NCI-H2081 treated with DMSO at 0.1 percent for 48 hours (cell line): Measurements from ENCODE around the gene KPNA6.
"Not testable (repeated sequence)": the region's sequence is repeated elsewhere in the genome, so short reads cannot be mapped to it uniquely, and the experiment has no call there.

ENCODE experiments used
- DNase-seq: peaks from one replicate; lab custom pipeline; 2025; lab: John Stamatoyannopoulos, UW

The KPNA6 gene

GRCh38 chr1:32142446-32143301, 34.8 kb downstream of the KPNA6 start:
- DNase-seq: no peak

- DNase-seq: not testable (repeated sequence)
Observed at GRCh38 chr1:32143302-32143695, 35.4 kb downstream of the KPNA6 start.

GRCh38 chr1:32144033-32144432, 36.2 kb downstream of the KPNA6 start:
- no peak for DNase-seq

- DNase-seq: not testable (repeated sequence)
Observed at GRCh38 chr1:32147799-32148198, 39.9 kb downstream of the KPNA6 start.

- no peak for DNase-seq
Observed at GRCh38 chr1:32150847-32151246, 43.0 kb downstream of the KPNA6 start.

GRCh38 chr1:32151319-32151787, 43.5 kb downstream of the KPNA6 start:
- DNase-seq: no peak

GRCh38 chr1:32159189-32159588, 51.3 kb downstream of the KPNA6 start:
- DNase-seq: no peak

GRCh38 chr1:32163405-32163804, 55.5 kb downstream of the KPNA6 start:
- no peak for DNase-seq

GRCh38 chr1:32165633-32166032, 57.8 kb downstream of the KPNA6 start:
- not testable (repeated sequence) for DNase-seq

- DNase-seq: no peak
Observed at GRCh38 chr1:32170991-32171390, 63.1 kb downstream of the KPNA6 start.

- DNase-seq: no peak
Observed at GRCh38 chr1:32172621-32173245, 64.9 kb downstream of the KPNA6 start.

- DNase-seq: no peak
Observed at GRCh38 chr1:32178380-32179192, 70.7 kb downstream of the KPNA6 start.

- no peak for DNase-seq
Observed at GRCh38 chr1:32179193-32179442, 71.3 kb downstream of the KPNA6 start.

- DNase-seq: peak; percentile 83
Observed at GRCh38 chr1:32179443-32180185, 71.8 kb downstream of the KPNA6 start, which contains the start of gene TXLNA. TXLNA (plus strand) TSS chr1:32179675; CDS start chr1:32180346, 671 bp downstream.

GRCh38 chr1:32180186-32181060, 72.6 kb downstream of the KPNA6 start:
- no peak for DNase-seq

GRCh38 chr1:32181065-32181464, 73.2 kb downstream of the KPNA6 start:
- DNase-seq: no peak

- no peak for DNase-seq
Observed at GRCh38 chr1:32181563-32181962, 73.7 kb downstream of the KPNA6 start.

- DNase-seq: no peak
Observed at GRCh38 chr1:32182060-32182459, 74.2 kb downstream of the KPNA6 start.

- DNase-seq: no peak
Observed at GRCh38 chr1:32184650-32185049, 76.8 kb downstream of the KPNA6 start.

GRCh38 chr1:32186077-32186476, 78.2 kb downstream of the KPNA6 start:
- no peak for DNase-seq

GRCh38 chr1:32186491-32186890, 78.6 kb downstream of the KPNA6 start:
- DNase-seq: no peak
